ENCODE data around the gene DHRS13.
A peak's percentile ranks its signal among the peaks of the same experiment; 100 is the strongest.

DNA sequence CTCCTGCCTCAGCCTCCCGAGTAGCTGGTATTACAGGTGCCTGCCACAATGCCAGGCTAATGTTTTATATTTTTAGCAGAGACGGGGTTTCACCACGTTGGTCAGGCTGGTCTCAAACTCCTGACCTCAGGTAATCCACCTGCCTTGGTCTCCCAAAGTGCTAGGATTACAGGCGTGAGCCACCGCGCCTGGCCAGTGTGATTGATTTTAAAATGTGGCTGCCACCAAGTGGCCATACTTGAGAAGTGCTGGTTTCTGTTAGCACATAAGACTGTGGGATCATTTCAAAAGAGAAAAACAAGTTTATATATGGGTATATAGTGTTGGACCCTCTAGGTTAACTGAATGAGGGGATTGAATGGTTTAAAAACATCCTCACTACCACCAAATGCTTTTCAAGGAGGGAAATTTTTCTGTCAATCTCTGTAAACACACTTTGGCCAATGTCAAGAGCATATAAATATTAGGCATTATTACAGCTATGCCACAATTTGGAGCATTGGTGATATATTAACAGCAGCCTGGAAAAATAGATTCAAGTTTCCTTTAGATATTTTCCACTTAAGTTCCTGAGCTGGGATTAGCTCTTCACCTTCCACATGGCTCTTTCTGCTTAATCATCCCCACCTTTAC, 13.5 kb upstream of the DHRS13 start:
- TF ChIP-seq, protein P1, sequence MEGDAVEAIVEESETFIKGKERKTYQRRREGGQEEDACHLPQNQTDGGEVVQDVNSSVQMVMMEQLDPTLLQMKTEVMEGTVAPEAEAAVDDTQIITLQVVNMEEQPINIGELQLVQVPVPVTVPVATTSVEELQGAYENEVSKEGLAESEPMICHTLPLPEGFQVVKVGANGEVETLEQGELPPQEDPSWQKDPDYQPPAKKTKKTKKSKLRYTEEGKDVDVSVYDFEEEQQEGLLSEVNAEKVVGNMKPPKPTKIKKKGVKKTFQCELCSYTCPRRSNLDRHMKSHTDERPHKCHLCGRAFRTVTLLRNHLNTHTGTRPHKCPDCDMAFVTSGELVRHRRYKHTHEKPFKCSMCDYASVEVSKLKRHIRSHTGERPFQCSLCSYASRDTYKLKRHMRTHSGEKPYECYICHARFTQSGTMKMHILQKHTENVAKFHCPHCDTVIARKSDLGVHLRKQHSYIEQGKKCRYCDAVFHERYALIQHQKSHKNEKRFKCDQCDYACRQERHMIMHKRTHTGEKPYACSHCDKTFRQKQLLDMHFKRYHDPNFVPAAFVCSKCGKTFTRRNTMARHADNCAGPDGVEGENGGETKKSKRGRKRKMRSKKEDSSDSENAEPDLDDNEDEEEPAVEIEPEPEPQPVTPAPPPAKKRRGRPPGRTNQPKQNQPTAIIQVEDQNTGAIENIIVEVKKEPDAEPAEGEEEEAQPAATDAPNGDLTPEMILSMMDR (conservative IDR thresholded peaks at IDR 0.05) = peak; percentile 82
- TF ChIP-seq ZFX (IDR thresholded peaks at IDR 0.05) = no peak

Data from C4-2B (cell line).